GM18520 (cell line): ENCODE data around the gene MDM2.

ENCODE experiments used
- ATAC-seq: cut with Tn5 transposase; IDR thresholded peaks from one replicate; pipeline ENCODE4 v1.9.1; 2021; ENCODE audit not compliant: unreplicated experiment

The MDM2 gene

DNA sequence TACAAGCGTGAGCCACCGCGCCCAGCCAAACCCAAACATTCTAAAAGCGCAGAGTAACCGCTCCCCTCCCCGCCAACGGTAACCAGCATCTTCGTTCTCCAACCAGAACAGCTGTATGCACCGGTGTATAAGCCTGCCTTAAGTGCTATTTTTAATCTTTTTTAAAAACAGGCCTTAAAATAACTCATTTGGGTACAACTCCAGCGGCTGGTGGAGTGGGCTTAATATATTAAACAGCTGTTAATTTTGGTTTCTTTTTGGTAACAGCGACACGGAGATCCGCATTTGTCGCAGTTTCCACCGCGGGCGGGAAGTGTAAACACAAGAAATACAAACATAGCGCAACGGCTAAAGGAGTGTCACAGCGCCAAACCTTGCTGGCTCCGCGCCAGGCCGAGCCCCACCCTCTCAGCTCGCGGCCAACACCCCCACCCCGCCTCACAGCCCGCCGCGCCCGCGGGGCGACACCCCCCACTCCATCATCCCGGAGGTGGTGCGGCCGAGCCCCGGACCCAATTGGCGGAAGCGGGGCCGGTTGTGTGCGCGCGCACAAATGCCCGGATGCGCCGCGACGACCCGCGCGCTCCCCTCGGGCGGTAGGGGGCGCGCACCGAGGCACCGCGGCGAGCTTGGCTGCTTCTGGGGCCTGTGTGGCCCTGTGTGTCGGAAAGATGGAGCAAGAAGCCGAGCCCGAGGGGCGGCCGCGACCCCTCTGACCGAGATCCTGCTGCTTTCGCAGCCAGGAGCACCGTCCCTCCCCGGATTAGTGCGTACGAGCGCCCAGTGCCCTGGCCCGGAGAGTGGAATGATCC lies at the start of gene MDM2:
MDM2 (plus strand) TSS at position 602 of the 812 bp plus-strand sequence. CDS start 301 bp downstream, outside the sequence.
- ATAC-seq = peak; percentile 65

DNA sequence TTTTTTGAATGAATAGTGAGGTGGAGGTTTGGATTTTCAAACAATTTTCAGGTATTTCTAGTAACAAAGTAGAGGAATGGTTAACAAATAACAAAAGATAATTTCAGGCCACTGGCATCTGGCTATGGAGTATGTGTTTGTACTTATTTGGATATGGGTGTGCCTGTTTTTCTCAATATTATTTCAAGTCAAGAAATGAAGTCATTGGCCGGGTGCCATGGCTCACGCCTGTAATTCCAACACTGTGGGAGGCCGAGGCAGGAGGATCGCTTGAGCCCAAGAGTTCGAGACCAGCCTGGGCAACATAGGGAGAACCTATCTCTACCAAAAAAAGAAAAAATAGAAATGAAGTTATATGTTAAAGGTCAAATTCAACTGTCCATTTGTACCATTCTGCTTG lies 48.1 kb upstream of the MDM2 start:
- ATAC-seq = no peak

DNA sequence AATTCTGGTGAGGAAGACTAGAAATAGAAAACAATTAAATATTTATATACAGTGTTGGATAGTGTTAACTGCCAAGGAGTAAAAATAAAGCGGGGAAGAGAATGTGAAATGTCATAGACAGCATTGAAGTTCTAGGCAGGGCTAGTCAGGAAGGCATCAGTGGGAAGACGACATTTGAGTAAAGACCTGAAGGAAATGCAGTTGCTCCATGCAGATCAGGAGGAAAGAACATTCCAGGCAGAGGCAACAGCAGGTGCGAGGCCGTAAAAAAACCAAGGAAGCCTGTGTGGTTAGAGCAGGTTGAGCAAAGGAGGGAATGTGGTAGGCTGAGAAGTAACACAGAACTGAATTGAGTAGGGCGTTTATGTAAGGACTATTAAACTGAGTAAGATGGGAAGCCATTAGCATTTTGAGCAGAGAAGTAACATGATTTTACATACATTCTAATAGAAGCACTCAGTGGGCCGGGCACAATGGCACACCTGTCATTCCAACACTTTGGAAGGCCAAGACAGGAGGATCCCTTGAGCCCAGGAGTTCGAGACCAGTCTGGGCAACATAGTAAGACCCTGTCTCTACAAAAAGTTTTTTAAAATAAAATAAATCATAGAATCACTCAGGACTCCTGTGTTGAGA lies 47.1 kb upstream of the MDM2 start:
- ATAC-seq = no peak

DNA sequence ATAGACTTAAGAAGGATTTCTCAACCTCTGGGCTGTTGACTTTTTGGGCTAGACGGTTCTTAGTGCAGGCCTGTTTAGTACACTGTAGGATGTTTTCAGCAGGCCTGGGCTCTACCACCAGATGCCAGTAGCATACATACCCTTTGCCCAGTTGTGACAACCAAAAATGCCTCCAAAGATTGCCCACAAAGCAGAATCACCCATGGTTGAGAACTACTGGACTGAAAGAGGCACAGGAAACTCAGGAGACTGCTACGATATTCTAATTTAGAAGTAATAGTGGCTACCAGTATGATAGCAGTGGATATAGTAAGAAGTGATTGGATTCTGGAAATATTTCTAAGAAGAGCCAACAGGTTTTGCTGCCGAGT lies 46.5 kb upstream of the MDM2 start:
- no peak for ATAC-seq

DNA sequence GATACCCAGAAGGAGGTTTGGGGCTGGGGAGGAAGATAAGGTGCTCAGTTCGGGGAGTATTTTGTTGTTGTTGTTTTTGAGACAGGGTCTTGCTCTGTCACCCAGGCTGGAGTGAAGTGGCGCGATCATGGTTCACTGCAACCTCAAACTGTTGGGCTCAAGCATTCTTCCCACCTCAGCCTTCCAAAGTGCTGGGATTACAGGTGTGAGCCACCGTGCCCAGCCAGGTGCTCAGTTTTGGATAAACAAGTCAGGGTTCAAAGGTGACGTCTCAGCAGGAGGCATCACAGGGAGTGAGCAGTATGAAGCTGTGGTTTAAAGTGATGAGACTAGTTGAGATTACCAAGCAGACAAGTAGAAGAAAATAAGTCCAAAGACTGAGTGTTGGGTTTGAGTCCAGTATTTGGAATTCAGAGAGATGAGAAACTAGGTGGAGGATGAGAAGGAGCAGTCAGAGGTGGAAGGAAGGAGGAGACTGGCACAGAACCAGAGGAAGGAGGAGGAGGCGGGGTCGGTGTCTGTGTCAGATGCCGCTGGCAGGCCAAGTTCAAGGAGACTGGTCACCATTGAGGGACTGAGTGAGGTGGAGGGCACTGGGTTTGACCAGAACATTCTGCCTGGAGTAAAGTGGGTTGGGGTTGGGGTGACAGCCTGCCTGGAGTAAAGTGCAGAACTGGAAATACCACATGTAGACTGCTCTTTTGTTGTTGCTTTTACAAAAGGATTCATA lies 45.9 kb upstream of the MDM2 start:
- no peak for ATAC-seq

DNA sequence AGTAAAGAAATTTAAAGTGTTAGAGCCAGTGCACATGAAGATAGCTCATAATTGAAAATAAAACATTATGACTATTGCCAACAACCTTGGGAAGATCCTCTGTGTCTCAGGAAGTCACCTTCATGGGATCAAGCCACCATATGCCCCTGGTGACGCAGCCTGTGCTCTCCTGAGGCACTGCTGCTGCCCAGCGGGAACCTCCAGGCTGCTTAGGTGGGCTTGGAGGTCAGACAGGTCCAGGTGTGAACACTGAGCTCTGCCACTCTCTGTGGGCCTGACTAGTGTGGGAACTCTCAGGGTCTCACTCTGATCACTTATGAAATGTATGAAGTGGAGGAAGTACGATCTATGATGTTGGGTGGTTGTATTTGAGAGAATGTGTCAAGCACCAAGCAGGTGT lies 45.3 kb upstream of the MDM2 start:
- no peak for ATAC-seq

DNA sequence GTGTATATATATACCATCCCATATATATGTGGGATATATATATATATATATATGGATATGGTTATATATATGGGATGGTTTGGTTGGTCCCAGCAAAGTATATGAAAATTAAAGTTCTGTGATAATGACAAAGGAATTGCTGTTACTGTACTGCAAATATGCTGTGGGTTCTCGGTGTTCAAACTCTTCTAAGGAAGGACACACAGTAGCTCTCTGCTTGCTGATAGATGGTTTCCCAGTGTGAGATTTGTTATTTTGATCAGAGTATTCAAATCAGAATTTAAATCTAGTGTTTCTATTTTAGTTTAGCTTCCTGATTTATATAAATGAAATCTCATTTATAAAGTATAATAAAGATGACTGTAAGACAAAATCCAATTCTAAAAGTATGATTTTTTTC lies 42.3 kb upstream of the MDM2 start:
- ATAC-seq = no peak

DNA sequence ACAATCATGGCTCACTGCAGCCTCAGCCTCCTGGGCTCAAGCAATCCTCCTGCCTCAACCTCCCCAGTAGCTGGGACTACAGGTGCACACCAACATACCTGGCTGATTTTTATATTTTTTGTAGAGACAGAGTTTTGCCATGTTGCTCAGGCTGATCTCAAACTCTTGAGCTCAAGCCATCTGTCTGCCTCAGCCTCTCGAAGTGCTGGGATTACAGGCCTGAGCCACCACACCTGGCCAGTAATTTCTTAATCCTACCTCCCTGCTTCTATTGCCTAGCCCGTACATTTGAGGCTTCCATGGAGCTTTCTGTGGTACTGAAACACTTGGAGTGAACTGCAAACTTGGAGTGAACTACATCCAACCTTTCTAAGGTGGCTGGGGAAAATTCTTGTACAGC lies 41.3 kb upstream of the MDM2 start:
- ATAC-seq = no peak

DNA sequence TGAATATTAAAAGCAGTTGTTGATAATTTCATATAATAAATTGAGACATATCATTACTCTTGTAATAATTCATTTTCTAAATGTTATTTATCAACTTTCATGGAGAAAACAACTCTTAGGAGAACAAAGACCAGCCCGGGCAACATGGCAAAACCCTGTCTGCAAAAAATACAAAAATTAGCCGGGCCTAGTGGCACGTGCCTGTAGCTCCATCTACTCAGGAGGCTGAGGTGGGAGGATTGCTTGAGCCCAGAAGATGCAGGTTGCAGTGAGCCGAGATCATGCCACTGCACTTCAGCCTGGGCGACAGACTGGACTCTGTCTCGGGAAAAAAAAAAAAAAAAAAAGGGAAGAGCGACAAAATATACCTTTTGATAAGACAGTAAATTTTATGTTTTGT lies 40.8 kb upstream of the MDM2 start:
- no peak for ATAC-seq

DNA sequence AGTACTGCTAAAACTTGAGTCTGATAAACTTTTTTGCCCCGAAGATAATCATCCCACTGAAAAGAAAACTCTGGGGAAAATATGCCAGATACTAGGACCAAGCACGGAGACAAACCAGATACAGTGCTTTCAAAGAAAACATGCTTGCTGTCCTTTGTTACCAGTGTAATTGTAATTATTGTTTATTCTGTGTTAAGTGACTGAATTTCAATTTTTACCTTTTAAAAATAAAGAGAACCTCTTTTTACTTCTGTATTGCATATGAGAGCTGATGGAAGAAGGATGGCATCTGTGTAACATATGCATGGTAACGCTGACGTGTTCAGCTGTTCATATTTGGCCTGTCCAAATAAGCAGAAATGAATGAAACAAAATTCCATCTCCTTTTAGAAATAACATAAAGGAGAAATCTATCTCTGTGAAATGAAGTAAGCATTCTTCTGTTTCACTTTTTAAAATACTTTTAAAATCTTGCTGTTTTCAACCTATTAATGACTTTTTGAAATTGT lies 39.5 kb upstream of the MDM2 start:
- ATAC-seq = no peak

DNA sequence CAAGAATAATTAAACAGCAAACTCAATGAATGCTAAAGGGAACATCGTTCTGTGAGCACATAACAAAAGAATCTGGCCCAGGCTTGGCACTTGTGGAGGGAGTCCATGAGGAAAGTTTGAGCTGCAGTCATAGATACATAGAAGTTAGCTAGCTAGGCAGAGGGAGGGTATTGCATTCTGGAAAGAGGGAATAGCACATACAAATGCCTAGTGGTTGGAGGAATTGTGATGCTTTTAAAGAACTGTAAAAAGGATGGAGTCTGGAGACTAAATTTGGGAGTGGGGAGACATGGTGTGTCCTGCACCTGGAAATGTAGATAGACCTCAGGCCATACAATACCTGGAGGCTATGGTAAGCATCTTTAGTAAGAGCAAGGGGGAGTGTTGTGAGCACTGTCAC lies 38.0 kb upstream of the MDM2 start:
- no peak for ATAC-seq

DNA sequence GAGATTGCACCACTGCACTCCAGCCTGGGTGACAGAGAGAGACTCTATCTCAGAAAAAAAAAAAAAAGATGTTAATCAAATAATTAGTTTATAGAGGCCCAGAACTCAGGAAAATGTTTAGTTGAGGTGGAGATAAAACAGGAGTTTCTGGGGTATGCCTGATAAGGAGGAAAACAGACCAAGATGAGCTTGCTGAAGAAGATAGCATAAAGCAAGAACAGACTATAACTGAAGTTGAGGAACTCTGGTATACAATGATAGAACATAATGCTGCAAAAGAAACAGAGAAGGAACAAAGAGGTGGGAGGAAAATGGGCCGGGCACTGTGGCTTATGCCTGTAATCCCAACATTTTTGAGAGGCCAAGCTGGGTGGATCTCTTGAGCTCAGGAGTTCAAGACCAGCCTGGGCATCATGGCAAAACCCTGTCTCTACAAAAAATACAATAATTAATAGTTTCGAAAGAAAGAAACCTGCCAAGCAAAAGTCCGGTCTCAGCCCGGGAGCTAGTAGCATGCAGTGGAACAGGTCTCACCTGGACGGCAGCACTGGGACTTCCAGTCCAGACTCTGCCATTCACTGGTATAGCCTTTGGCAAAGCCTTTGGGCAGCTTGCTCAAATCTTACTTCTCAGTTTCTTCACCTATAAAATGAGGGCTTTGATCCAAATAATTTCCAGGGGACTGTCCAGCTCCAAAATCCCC lies 36.6 kb upstream of the MDM2 start:
- no peak for ATAC-seq

DNA sequence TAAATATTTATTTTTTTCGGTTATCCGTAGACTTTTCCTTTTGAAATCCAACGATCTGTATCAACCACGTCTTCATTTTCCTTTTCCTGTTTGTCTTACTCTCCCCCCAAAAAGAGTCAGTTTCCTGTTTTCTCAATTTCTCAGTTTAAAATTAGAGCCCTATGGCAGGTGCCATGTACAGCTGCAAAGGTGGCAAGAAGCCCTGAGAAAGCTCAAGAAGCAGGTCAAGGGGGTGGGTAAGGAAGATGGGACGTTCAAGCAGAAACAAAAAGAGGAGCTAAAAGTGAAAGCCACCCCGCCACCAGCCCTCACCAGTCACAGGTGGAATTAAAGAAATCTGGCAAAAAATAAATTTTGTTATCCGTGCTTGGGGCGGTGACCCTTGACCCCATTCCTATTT lies 35.3 kb upstream of the MDM2 start:
- ATAC-seq = no peak

DNA sequence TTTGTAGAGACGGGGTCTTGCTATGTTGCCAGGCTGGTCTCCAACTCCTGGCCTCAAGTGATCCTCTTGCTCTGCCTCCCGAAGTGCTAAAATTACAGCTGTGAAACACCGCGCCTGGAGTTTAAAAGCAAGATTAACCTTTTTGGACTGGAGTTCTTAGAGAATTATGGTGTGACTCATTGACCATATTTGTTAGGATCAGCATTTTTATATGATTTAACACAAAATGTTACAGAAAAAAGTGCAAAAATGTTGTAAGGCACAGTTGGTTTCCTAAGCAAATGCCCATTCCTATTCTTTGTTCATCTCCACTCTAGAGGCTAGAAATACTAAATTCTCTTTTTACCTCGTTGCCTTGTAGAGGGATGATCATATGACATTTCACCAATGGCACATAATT lies 34.4 kb upstream of the MDM2 start:
- no peak for ATAC-seq

DNA sequence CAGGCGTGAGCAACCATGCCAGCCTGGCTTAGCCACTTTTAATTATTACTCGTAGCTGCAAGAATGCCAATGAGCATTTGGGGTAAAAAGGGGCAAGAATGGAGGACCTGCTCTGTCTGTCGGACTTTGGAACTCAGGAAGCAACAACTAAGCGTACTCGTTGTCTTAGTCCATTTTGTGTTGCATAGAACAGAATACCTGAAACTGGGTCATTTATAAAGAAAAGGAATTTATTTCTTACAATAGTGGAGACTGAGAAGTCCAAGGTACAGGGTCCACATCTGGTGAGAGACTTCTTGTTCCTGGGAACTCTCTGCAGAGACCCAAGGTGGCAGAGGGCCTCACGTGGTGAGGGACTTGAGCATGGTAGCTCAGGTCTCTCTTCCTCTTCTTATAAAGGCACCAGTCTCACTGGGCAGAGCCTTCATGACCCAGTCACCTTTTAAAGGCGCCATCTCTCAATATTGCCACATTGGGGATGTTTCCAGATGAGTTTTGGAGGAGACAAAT lies 32.8 kb upstream of the MDM2 start:
- no peak for ATAC-seq

DNA sequence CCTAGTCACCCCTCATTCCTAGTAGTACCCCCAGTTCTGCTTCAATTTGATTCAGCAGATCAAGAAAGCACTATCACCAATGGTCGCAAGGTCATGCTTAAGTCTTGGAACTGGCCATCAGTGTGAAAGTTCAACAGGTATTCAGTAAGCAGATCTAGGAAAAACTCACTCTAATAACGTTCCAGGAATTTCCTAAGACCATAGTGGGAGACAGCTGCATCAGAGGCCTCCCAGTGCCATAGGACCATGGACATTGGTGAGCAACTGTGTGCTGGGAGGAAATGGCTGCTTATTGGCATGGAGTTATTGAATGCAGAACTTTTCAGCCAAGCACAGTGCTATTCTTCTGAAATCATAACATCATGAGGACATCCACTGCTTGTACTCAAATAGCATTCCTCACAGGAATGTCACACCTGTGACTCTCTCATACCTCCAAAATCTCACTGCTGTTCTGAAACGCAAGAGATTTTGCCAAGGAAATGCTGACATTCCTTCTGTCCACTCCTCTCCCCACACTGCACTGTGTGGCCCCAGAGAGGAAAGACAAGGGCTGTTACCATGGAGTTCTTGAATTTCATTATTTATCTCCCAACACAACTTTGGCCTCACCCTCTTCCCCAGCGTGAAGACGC lies 30.9 kb upstream of the MDM2 start:
- no peak for ATAC-seq

DNA sequence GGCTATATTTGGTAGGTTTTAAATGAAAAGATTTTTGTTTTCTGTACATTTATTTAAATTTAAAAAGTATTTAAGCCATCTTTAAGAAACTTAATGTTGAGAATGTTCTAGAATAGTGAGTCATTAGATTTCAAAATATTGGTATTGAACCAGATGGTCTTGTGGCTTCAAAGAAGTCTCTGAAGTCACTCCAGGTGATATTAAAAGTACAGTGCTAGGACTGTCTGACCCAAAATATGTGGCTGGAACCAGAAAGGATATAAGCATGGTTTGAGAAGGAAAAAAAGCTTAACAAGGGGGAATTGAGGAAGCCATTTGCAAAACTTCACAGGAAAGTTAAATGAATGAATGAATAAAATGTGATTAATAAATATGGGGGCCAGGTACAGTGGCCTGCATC lies 28.7 kb upstream of the MDM2 start:
- no peak for ATAC-seq

DNA sequence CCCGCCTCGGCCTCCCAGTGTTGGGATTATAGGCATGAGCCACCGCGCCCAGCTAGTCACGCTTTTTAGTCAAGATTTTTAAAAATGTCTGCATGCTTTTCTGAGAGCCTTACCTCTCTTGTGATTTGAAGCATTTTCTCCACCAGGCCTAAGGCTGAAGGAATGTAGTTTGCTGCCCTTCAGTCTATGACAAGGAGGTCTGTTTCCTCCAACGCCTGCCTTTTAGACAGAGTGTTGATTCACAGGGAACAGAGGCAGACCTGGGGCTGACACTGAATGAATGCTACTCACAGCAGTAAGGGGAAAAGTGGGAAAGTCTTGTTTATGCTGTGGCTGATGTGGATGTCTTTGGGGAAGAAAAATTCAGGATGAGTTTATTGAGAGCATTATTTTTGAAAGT lies 27.2 kb upstream of the MDM2 start:
- no peak for ATAC-seq

DNA sequence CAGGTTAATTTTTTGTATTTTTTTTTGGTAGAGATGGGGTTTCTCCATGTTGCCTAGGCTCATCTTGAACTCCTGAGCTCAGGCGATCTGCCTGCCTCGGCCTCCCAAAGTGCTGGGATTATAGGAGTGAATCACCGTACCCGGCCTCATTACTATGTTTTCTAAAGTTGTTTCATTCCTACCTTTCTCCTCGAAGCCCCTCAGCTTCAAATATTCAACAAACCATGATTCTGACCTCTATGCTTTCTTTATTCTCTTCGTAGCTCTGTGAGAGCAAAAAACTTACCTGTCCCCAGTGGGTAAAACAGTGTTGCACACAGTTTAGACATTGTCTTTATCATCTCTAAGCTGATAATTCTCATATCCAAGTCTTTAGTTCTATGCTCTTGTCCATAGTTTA lies 26.2 kb upstream of the MDM2 start:
- ATAC-seq = no peak

DNA sequence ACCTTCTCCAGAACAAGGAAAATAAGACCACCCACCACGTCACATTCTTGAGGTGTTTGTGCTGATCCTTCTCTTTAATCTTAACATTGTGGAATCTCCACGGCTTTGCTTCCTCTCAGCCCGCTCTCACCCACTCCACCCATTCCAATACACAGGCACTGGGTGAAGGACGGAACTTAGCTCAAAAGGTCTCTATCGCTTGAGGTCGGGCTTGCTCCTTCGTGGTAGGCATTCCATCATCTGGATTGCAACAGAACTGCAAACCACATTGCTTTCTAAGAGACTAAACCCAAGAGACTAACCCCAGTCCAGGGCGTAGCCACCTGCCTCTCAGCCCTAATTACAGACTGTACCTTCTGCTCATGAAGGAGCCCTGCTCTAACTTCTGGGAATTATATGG lies 24.0 kb upstream of the MDM2 start:
- ATAC-seq = no peak

DNA sequence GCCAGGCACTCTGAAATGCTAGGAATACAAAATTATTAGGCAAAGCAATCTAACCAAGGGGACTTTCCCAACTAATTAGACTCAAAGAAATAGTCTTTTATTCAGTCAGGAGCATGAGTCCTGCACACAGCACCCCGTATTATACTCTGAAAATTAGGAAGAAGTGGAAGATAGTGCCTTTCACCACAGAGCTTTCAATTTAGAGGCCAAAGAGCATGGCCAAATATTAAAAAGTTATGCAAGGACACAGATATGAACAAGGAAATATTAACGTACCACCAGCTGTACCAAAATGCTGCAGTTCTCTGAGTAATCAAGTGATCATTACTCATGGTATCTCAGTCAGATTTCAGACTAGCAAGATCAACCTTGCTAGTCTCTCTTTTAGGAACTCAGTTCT lies 22.6 kb upstream of the MDM2 start:
- ATAC-seq = no peak
